ENCODE measurements around the gene IL32.

DNA sequence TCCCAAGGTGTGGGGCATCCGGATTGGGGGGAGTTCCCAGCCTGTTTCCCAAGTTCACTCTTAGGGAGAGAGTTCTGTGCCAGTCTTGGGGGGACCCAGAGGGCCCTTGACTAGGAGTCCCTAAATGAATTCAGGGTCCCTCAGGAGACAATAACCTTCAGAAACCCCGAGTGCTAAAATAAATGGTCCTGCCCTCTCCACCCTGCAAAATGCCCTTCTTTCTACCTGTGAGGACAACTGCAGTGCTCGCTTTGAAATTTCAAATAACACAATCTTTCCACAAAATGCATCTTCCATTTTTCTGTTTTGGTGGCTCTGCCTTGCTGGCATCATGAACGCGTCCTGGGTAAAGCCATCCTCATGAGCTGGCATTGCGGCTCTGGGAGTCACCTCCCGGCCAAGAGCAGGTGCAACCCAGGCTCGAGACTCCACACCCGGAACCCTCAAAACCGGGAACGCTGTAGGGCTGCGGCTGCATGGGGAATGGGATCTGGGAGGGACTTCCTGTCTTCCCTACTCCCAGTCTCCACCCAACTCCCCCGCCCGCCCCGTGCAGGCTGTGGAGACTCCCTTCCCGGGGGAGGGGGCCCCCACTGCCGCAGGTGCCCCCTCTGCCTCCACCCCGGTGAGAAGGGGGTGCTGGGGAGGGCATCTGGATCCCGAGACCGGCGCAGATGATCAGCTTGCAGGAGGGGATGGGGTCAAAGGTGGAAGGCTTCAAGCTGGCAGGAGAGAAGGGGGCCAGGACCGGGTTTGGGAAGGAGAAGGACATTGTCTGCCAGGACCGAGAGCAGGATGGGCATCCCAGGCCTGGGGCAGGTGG lies 46.8 kb downstream of the IL32 start, which contains the start of gene ZNF205:
- TF ChIP-seq NCOA4 (IDR thresholded peaks at IDR 0.05; ENCODE audit: partially characterized antibody) = no peak
- TF ChIP-seq, protein P1, sequence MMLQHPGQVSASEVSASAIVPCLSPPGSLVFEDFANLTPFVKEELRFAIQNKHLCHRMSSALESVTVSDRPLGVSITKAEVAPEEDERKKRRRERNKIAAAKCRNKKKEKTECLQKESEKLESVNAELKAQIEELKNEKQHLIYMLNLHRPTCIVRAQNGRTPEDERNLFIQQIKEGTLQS (IDR thresholded peaks at IDR 0.05) = no peak
- TF ChIP-seq, protein P1 (CRISPR knock-in tag; conservative IDR thresholded peaks at IDR 0.05) = no peak
- 0 out of 6 replicates have a peak, but pooled peaks of 1 of the 3 experiments have one; percentile 0 for TF ChIP-seq CTCF (IDR thresholded peaks at IDR 0.05 in 2 of 3, conservative IDR thresholded peaks at IDR 0.05 in 1 of 3; ENCODE audit: insufficient read depth in 2 of 3, low read depth in 1 of 3, low read length in 3 of 3)
- no peak for TF ChIP-seq PTRF (tag; IDR thresholded peaks at IDR 0.05)
- no peak for TF ChIP-seq EP300 (IDR thresholded peaks at IDR 0.05; ENCODE audit: low read length)
